Ishikawa (cell line): Measurements from ENCODE around the gene DST.

Experiments used
- CREB1 ChIP-seq: IDR thresholded peaks from 2 replicates; pipeline ENCODE4 v1.6.1; 2012; ENCODE audit warnings: low read depth
- TF ChIP-seq, protein P1 (sequence below): IDR thresholded peaks from 2 replicates; pipeline ENCODE4 v1.6.1; 2012; ENCODE audit warnings: low read depth, mild to moderate bottlenecking

- TF ChIP-seq, protein P1, sequence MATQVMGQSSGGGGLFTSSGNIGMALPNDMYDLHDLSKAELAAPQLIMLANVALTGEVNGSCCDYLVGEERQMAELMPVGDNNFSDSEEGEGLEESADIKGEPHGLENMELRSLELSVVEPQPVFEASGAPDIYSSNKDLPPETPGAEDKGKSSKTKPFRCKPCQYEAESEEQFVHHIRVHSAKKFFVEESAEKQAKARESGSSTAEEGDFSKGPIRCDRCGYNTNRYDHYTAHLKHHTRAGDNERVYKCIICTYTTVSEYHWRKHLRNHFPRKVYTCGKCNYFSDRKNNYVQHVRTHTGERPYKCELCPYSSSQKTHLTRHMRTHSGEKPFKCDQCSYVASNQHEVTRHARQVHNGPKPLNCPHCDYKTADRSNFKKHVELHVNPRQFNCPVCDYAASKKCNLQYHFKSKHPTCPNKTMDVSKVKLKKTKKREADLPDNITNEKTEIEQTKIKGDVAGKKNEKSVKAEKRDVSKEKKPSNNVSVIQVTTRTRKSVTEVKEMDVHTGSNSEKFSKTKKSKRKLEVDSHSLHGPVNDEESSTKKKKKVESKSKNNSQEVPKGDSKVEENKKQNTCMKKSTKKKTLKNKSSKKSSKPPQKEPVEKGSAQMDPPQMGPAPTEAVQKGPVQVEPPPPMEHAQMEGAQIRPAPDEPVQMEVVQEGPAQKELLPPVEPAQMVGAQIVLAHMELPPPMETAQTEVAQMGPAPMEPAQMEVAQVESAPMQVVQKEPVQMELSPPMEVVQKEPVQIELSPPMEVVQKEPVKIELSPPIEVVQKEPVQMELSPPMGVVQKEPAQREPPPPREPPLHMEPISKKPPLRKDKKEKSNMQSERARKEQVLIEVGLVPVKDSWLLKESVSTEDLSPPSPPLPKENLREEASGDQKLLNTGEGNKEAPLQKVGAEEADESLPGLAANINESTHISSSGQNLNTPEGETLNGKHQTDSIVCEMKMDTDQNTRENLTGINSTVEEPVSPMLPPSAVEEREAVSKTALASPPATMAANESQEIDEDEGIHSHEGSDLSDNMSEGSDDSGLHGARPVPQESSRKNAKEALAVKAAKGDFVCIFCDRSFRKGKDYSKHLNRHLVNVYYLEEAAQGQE, result no peak
- TF ChIP-seq CREB1, result no peak
Observed at GRCh38 chr6:56474532-56474931, 168.2 kb downstream of the DST start.
